OCI-LY7 (cell line): Measurements from ENCODE around the gene FBRSL1. TPM values are rescaled to one million over a fixed set of nuclear protein-coding genes. Genes with fewer than 3 reads are reported as not detected.

Source experiments
- BruUV-seq: library from RNA; stranded (reverse); fragments of 400-500 nt; replicated peaks from 2 replicates; lab custom pipeline; 2021; lab: Mats Ljungman, UMichigan
- CTCF ChIA-PET: fragments of 300-600 bp; sonication (Branson Sonifier 250); formaldehyde crosslinking; loops from one replicate; lab custom pipeline; 2022; ENCODE audit warnings: antibody characterized with exemption; ENCODE audit not compliant: unreplicated experiment; lab: Charles Lee
- POLR2A ChIA-PET: fragments of 300-600 bp; sonication (Branson Sonifier 250); formaldehyde crosslinking; loops from one replicate; lab custom pipeline; 2022; ENCODE audit warnings: antibody characterized with exemption; lab: Charles Lee
- DNase-seq: peaks from one replicate; pipeline ENCODE4 v3.0.0-alpha.2; 2015; ENCODE audit warnings: low spot score
- H2AFZ ChIP-seq: fragments of 200-600 bp; sonication (generic), shearing (Covaris generic); 2 replicates; pipeline ENCODE4 v1.6.1; 2014; ENCODE audit warnings: mild to moderate bottlenecking, antibody characterized with exemption, low read length, moderate library complexity
- H3K27ac ChIP-seq: fragments of 200-600 bp; sonication (generic); 2 replicates; pipeline ENCODE4 v1.5.1; 2014; ENCODE audit warnings: mixed run types, low read depth, mild to moderate bottlenecking, moderate library complexity, low read length, inconsistent platforms; ENCODE audit not compliant: poor library complexity, severe bottlenecking
- H3K36me3 ChIP-seq: fragments of 200-600 bp; sonication (generic); 2 replicates; pipeline ENCODE4 v1.6.1; 2014; ENCODE audit warnings: mild to moderate bottlenecking, antibody characterized with exemption, low read length, moderate library complexity, mixed read lengths; ENCODE audit not compliant: insufficient read depth
- H3K4me1 ChIP-seq: fragments of 200-600 bp; sonication (generic); 2 replicates; pipeline ENCODE4 v1.5.1; 2014; ENCODE audit warnings: mild to moderate bottlenecking, low read length; ENCODE audit not compliant: insufficient read depth, poor library complexity, severe bottlenecking
- H3K4me2 ChIP-seq: fragments of 200-600 bp; sonication (generic); 2 replicates; pipeline ENCODE4 v1.6.1; 2014; ENCODE audit warnings: mild to moderate bottlenecking, low read length
- H3K4me3 ChIP-seq: fragments of 200-600 bp; sonication (generic); 2 replicates; pipeline ENCODE4 v1.5.1; 2014; ENCODE audit warnings: mild to moderate bottlenecking, low read depth, low read length; ENCODE audit not compliant: poor library complexity, severe bottlenecking
- H3K79me2 ChIP-seq: fragments of 200-600 bp; sonication (generic); 2 replicates; pipeline ENCODE4 v1.6.1; 2016; ENCODE audit warnings: low read depth, mild to moderate bottlenecking, low read length, moderate library complexity, mixed read lengths; ENCODE audit not compliant: insufficient read depth
- H3K9me2 ChIP-seq: fragments of 200-600 bp; sonication (generic); 2 replicates; pipeline ENCODE4 v1.6.1; 2016; ENCODE audit warnings: mild to moderate bottlenecking, low read length, mixed read lengths; ENCODE audit not compliant: insufficient read depth
- H3K9me3 ChIP-seq: fragments of 200-600 bp; sonication (generic); 2 replicates; pipeline ENCODE4 v1.6.1; 2014; ENCODE audit warnings: mild to moderate bottlenecking, mixed run types, low read length, mixed read lengths
- H4K20me1 ChIP-seq: fragments of 200-600 bp; sonication (generic); 2 replicates; pipeline ENCODE4 v1.6.1; 2014; ENCODE audit warnings: mild to moderate bottlenecking, antibody characterized with exemption, low read length, moderate library complexity, mixed read lengths; ENCODE audit not compliant: insufficient read depth
- CTCF ChIP-seq: fragments of 200-600 bp; sonication (generic); conservative IDR thresholded peaks from 2 replicates; pipeline ENCODE4 v1.5.1; 2014; ENCODE audit warnings: mild to moderate bottlenecking, antibody characterized with exemption, low read length, moderate library complexity, mixed read lengths
- EZH2phosphoT487 ChIP-seq: fragments of 200-600 bp; sonication (generic); IDR thresholded peaks from 2 replicates; pipeline ENCODE4 v1.6.1; 2018; ENCODE audit warnings: low read depth, borderline replicate concordance, mild to moderate bottlenecking, mixed run types, antibody characterized with exemption, low read length, moderate library complexity, mixed read lengths
- intact Hi-C: fragments of 100-400 bp; cut with micrococcal nuclease; formaldehyde crosslinking; loops from one replicate; pipeline ENCODE4 v1.10.0; 2022; ENCODE audit not compliant: unreplicated experiment
- total RNA-seq, 2 experiments: library from RNA; depleted of rRNA in 1 of 2; stranded (reverse); fragments of >200 nt in 1 of 2; shearing (Covaris generic) in 1 of 2; gene quantifications; 2 replicates each; pipeline ENCODE4 v1.2.3, GENCODE V29; 2014 to 2022

FBRSL1 gene
- total RNA-seq, 2 experiments from 2014 or later: 24.6 to 87.8 TPM

GRCh38 chr12:132534076-132534475, 44.1 kb downstream of the FBRSL1 start:
- TF ChIP-seq CTCF (no peak), EZH2phosphoT487 (no peak)
- H4K20me1 ChIP-seq: no peaks in the 10 kb centered on the region
- no peaks in the 10 kb centered on the region for H3K36me3 ChIP-seq
- no peak overlapping the region for H2AFZ ChIP-seq
- intact Hi-C loops: no loop called here
- no peaks in the 10 kb centered on the region for H3K9me3 ChIP-seq
- ChIA-PET POLR2A (no interaction called here), CTCF (no interaction called here)
- no peak overlapping the region for H3K27ac ChIP-seq
- DNase-seq: no peak
- H3K4me3 ChIP-seq: no peak overlapping the region
- BruUV-seq: no TSS peak
- H3K4me1 ChIP-seq: no peaks in the 10 kb centered on the region
- H3K79me2 ChIP-seq: no peaks in the 10 kb centered on the region
- no peak overlapping the region for H3K4me2 ChIP-seq
- H3K9me2 ChIP-seq: no peaks in the 10 kb centered on the region

GRCh38 chr12:132535019-132535418, 45.1 kb downstream of the FBRSL1 start:
- Histone ChIP-seq H3K36me3 (no peaks in the 10 kb centered on the region), H2AFZ (no peak overlapping the region)
- POLR2A ChIA-PET: no interaction called here

More at GRCh38 chr12:132535019-132535418, 45.1 kb downstream of the FBRSL1 start:
- Histone ChIP-seq H3K4me3 (no peak overlapping the region), H3K4me1 (no peaks in the 10 kb centered on the region), H3K27ac (no peak overlapping the region), H3K9me2 (no peaks in the 10 kb centered on the region), H4K20me1 (no peaks in the 10 kb centered on the region), H3K79me2 (no peaks in the 10 kb centered on the region), H3K4me2 (no peak overlapping the region), H3K9me3 (no peaks in the 10 kb centered on the region)
- intact Hi-C loops: no loop called here
- DNase-seq: no peak
- BruUV-seq: no TSS peak
- TF ChIP-seq EZH2phosphoT487 (no peak), CTCF (no peak)
- CTCF ChIA-PET: no interaction called here
